Esophagus muscularis mucosa (tissue), 4 donors: Measurements from ENCODE around the gene DNAJC5. TPM values are rescaled to one million over a fixed set of nuclear protein-coding genes. Genes with fewer than 3 reads are reported as not detected.
"Not testable (repeated sequence)": the region's sequence is repeated elsewhere in the genome, so short reads cannot be mapped to it uniquely, and the experiment has no call there.

Source experiments
- DNase-seq: peaks from one replicate; pipeline ENCODE4 v3.0.0-alpha.2; 2017; ENCODE audit errors: extremely low spot score
- H3K27ac ChIP-seq, 4 donors: fragments of 200-600 bp; sonication (generic); replicated peaks in 1 of 4; 1 replicate in 3 of 4; 2 replicates in 1 of 4; pipeline ENCODE4 v1.5.1; 2016 to 2019; ENCODE audit warnings: mild to moderate bottlenecking in 1 of 4
- H3K27me3 ChIP-seq, 4 donors: fragments of 200-600 bp; sonication (generic); one replicate each; pipeline versions ENCODE4 v1.5.1 to v1.6.0; 2016 to 2019
- H3K36me3 ChIP-seq, 4 donors: fragments of 200-600 bp; sonication (generic); one replicate each; pipeline ENCODE4 v1.5.1; 2016 to 2019
- H3K4me1 ChIP-seq, 4 donors: fragments of 200-600 bp; sonication (generic); one replicate each; pipeline ENCODE4 v1.5.1; 2016 to 2019
- H3K4me3 ChIP-seq, 4 donors: fragments of 200-600 bp; sonication (generic); 1 replicate in 2 of 4; 2 replicates in 2 of 4; pipeline ENCODE4 v1.5.1; 2016 to 2019; ENCODE audit warnings: mild to moderate bottlenecking in 4 of 4, moderate library complexity in 1 of 4
- H3K9me3 ChIP-seq, 4 donors: fragments of 200-600 bp; sonication (generic); 1 replicate in 3 of 4; 2 replicates in 1 of 4; pipeline ENCODE4 v1.5.1; 2016 to 2019
- CTCF ChIP-seq, 3 experiments: fragments of 200-600 bp in 2 of 3; fragments of 450-650 bp in 1 of 3; sonication (generic) in 2 of 3; IDR thresholded peaks; one replicate each; pipeline ENCODE4 v1.5.1; 2017 to 2019; ENCODE audit warnings: antibody characterized with exemption in 3 of 3, mild to moderate bottlenecking in 2 of 3, moderate library complexity in 1 of 3
- EP300 ChIP-seq: sonication (generic); formaldehyde crosslinking; IDR thresholded peaks from one replicate; pipeline ENCODE4 v1.6.1; 2017; ENCODE audit warnings: antibody characterized with exemption
- POLR2A ChIP-seq: fragments of 450-650 bp; IDR thresholded peaks from one replicate; pipeline ENCODE4 v1.6.1; 2017; ENCODE audit warnings: antibody characterized with exemption, moderate library complexity, mild to moderate bottlenecking, low read depth
- POLR2AphosphoS5 ChIP-seq, 2 donors: sonication (generic); formaldehyde crosslinking; IDR thresholded peaks; one replicate each; pipeline ENCODE4 v1.6.1; 2017; ENCODE audit warnings: antibody characterized with exemption in 2 of 2
- WGBS: methylation state at CpG from one replicate; pipeline ENCODE4 v1.1.5; 2018; 5-methylcytosine and 5-hydroxymethylcytosine counted together
- intact Hi-C: fragments of 100-400 bp; cut with DNase I; formaldehyde crosslinking; loops from one replicate; pipeline ENCODE4 v1.15.1; 2023
- total RNA-seq, 4 donors: library from RNA; depleted of rRNA; stranded (reverse); fragments of >200 nt; gene quantifications; one replicate each; pipeline versions ENCODE4 v1.1.0 to v1.2.1, GENCODE V29; 2016

DNAJC5 gene
- total RNA-seq, 4 donors from 2014 or later, result 39.5 to 64.9 (median 53.1) TPM

- Histone ChIP-seq H3K9me3 (no peaks in the 10 kb centered on the region), H3K27me3 (no peaks in the 10 kb centered on the region), H3K4me3 (no peak overlapping the region), H3K36me3 (peaks cover 54 to 92% (median 89%) of the 10 kb centered on the region in 4 donors), H3K27ac (no peak overlapping the region), H3K4me1 (peaks cover 0 to 7% (median 0%) of the 10 kb centered on the region in 4 donors)
- DNase-seq, result no peak
- intact Hi-C loops, result no loop called here
- no peak for TF ChIP-seq EP300
- no peak for TF ChIP-seq CTCF (IDR thresholded peaks at IDR 0.05)
- no peak for TF ChIP-seq POLR2AphosphoS5 (IDR thresholded peaks at IDR 0.05)
- TF ChIP-seq POLR2A, result no peak
- 89% methylated on average over 13 of the region's 14 CpGs for WGBS
Observed at GRCh38 chr20:63878899-63879663, 15.8 kb upstream of the DNAJC5 start.

GRCh38 chr20:63880901-63881300, 14.0 kb upstream of the DNAJC5 start:
- H3K4me3 ChIP-seq, H3K9me3 ChIP-seq, DNase-seq, intact Hi-C loops, H3K27me3 ChIP-seq, H3K4me1 ChIP-seq, H3K27ac ChIP-seq: not testable (repeated sequence)
- 85% methylated on average over 11 of the region's 13 CpGs for WGBS
- H3K36me3 ChIP-seq, result peaks cover 45 to 92% (median 89%) of the 10 kb centered on the region in 4 donors

- 87% methylated on average over 17 of the region's 19 CpGs for WGBS
- no peaks in the 10 kb centered on the region for H3K27me3 ChIP-seq
- H3K36me3 ChIP-seq, result peaks cover 40 to 91% (median 87%) of the 10 kb centered on the region in 4 donors
- intact Hi-C loops, result no loop called here
- TF ChIP-seq POLR2A (no peak), CTCF (IDR thresholded peaks at IDR 0.05) (no peak), EP300 (no peak), POLR2AphosphoS5 (IDR thresholded peaks at IDR 0.05) (no peak)
- no peaks in the 10 kb centered on the region for H3K9me3 ChIP-seq
- no peak overlapping the region for H3K27ac ChIP-seq
- H3K4me1 ChIP-seq, result peaks cover 0 to 7% (median 2%) of the 10 kb centered on the region in 4 donors
- no peak overlapping the region for H3K4me3 ChIP-seq
- no peak for DNase-seq
Observed at GRCh38 chr20:63881451-63882226, 13.3 kb upstream of the DNAJC5 start.

DNA sequence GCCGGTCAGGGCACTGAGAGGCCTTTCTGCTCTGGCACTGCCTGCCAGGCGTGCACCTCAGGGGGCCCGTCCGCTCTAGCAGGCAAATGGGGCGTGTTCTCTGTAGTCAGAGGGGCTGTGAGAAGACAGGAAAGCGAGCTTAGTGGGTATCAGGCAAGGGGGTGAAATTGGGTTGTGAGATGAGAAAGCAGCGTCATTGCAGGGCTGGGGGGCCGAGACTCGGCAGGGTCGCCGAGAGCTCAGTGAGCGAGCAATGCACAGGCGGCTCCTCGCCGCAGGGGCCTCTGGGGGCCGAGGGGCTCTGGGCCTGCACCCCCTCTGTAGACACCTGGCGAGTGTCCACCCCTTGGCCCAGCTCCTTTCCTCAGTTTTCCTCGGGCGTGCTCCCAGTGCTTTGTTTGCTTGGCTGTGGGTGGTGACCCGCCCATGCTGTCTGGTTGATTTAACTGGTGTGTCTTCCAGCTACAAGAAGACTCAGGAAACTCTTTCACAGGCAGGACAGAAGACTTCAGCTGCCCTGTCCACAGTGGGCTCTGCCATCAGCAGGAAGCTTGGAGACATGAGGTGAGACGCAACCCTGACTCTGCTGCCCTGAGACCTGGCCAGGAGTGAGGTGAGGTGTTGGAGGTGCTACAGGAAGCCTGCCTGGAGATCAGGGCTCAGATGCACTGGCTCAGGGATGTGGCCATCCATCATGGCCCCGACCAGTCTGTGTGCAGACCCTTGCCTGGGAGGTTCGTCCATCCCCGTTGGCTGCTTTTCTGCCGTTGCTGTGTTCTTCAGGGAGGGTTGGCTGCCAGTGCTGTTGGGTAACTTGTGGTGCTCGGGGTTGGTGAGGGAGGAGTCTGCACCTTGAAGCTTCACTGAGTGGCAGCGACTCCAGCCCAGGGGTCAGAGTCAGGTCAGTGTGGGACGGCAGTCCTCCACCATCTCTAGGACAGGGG, 12.4 kb upstream of the DNAJC5 start:
- no peak for DNase-seq
- 79% methylated on average over 18 of the region's 28 CpGs for WGBS
- intact Hi-C loops, result no loop called here

GRCh38 chr20:63883201-63883593, 11.7 kb upstream of the DNAJC5 start:
- intact Hi-C loops, result no loop called here
- Histone ChIP-seq H3K27me3 (no peaks in the 10 kb centered on the region), H3K4me3 (no peak overlapping the region), H3K27ac (no peak overlapping the region), H3K9me3 (no peaks in the 10 kb centered on the region), H3K4me1 (peaks cover 0 to 7% (median 2%) of the 10 kb centered on the region in 4 donors), H3K36me3 (peaks cover 29 to 91% (median 86%) of the 10 kb centered on the region in 4 donors)
- TF ChIP-seq POLR2A, result no peak
- TF ChIP-seq EP300, result no peak
- TF ChIP-seq CTCF (IDR thresholded peaks at IDR 0.05), result no peak
- no peak for TF ChIP-seq POLR2AphosphoS5 (IDR thresholded peaks at IDR 0.05)
- no peak for DNase-seq
- 95% methylated on average over 4 of the region's 6 CpGs for WGBS

More for the DNA sequence above, 12.4 kb upstream of the DNAJC5 start:
- no peak for TF ChIP-seq POLR2AphosphoS5 (IDR thresholded peaks at IDR 0.05)
- Histone ChIP-seq H3K4me1 (peaks cover 0 to 7% (median 2%) of the 10 kb centered on the region in 4 donors), H3K27me3 (no peaks in the 10 kb centered on the region), H3K36me3 (peaks cover 35 to 91% (median 86%) of the 10 kb centered on the region in 4 donors), H3K27ac (no peak overlapping the region), H3K9me3 (no peaks in the 10 kb centered on the region), H3K4me3 (no peak overlapping the region)
